Effector CD8-positive, alpha-beta T cell (primary cell): ENCODE measurements around the gene KAZN.

Source experiments
- DNase-seq: peaks from one replicate; lab custom pipeline; 2025; lab: John Stamatoyannopoulos, UW

Gene KAZN

DNA sequence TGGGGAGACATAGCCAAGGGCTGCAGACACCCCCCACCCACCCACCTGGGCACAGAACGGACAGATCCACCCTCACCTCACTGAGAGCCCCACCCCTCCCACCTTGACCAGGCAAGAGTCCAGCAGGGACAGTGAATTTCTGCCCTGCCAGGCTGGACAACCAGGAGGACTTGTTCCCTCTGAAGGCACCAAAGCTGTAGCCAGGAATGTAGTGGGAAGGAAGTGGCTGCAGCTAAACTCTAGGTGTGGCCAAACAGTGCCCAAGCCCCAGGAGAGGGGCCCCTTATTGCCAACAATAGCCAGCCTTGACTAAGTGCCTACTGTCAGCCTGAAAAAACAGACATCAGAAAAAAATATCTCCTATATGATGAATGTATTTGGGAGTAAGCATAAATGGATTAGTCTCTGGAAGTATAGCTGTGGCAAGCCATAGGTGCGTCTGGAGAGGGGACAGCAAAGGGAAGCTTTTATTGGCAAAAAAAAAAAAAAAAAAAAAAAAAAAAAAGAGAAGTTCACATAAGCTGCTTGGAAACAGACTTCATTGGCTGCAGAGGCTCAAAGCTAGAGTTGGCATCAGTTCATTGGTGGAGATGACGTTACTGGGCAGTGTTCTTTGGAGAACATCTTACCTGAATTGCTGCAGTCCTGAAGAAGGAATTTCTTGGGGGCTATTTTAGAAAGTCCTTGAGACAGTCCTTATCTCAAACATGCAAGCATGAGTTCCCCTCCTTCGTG lies 490.9 kb downstream of the KAZN start:
- no peak for DNase-seq

DNA sequence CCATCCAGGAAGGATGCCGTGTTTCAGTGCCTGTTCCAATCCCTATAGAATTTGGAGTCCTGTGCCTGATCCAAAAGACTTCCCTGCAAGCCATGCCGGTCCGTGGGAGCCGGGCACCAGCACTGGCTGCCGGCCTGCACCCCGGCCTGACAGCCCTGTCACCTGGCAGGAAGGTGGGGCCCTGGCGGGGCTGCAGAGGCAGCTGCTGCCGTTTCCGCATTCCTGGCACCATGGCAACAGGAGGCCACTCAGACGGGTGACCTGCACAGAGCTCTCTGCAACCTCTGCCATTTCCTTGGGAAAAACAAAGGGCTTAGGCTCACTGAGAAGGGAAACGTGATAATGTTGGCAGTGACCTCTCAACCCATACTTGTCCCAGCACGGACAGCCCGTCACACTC lies 491.9 kb downstream of the KAZN start:
- no peak for DNase-seq

DNA sequence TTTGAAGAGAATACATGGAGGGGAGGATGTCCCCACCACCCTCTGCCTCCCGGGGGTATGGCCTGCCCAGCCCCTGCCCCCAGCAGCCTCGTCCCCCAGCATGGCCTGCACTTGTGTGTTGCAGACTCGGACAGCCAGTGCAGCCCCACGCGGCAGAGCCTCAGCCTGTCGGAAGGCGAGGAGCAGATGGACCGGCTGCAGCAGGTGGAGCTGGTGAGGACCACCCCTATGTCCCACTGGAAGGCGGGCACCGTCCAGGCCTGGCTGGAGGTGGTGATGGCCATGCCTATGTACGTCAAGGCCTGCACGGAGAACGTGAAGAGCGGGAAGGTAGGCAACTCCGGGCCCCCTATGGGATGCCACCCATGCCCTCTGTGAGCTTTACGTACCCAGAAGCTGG lies 495.6 kb downstream of the KAZN start:
- DNase-seq = no peak

DNA sequence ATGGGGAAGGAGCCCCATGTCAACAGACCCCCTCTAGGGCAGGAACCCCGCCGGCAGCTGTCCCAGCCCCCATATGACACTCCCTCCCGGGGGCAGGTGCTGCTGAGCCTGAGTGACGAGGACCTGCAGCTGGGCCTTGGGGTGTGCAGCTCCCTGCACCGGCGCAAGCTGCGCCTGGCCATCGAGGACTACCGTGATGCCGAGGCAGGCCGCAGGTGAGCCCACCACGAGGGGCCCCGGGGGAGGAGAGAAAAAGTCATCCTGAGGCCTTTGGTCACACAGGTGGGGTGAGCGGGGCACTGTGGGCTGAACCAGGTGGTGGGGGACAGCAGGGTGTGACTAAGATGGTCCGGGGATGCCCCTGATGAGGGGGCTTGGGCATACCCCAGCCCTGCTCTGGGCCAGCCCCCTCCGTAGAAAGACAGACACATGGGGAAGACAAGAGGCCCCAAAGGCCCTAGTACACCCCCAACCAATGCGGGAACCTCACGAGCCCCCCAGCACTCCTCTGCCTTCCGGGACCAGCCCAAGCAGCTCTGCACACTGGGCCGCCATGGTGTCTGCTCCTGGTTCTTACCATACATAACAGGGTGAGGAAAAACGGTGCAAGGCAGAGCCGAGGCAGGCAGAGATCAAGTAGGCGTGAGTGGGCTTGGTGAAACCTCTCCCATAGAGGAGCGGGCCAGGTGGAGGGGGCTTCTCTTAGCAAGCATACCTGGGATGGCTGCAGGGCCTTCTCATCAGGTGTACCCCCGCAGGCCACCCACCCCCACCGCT lies 496.4 kb downstream of the KAZN start:
- no peak for DNase-seq

DNA sequence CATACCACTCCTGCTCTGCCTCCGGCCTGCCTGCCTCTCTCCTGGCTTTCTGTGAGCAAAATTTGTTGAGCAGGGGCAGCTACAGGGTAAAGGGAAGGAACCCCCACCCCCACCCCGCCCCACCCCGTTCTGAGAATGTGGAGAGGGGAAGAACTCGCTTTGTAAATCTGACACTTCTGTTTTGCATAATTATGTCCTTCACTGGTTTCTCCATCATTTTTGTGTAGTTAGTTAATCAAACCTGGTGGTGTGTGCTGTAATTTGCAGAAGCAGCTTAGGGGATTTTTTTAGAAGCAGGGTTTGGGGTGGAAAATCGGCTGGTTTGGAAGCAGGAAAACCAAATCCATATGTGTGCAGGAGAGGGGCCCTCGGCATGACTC lies 497.0 kb downstream of the KAZN start:
- no peak for DNase-seq

DNA sequence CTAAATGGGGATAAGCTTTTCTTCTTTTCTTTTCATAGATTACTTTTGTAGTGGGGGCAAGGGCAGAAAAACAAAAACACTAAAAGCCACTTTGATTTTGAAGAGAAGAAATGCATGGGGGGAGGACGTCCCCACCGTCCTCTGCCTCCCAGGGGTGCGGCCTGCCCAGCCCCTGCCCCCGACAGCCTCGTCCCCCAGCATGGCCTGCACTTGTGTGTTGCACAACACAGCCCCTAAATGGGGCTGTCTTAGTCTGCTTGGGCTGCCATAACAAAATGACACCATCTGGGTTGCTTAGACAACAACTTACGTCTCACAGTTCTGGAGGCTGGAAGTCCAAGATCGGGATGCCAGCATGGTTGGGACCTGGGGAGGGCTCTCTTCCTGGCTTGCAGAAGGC lies 497.8 kb downstream of the KAZN start:
- no peak for DNase-seq

DNA sequence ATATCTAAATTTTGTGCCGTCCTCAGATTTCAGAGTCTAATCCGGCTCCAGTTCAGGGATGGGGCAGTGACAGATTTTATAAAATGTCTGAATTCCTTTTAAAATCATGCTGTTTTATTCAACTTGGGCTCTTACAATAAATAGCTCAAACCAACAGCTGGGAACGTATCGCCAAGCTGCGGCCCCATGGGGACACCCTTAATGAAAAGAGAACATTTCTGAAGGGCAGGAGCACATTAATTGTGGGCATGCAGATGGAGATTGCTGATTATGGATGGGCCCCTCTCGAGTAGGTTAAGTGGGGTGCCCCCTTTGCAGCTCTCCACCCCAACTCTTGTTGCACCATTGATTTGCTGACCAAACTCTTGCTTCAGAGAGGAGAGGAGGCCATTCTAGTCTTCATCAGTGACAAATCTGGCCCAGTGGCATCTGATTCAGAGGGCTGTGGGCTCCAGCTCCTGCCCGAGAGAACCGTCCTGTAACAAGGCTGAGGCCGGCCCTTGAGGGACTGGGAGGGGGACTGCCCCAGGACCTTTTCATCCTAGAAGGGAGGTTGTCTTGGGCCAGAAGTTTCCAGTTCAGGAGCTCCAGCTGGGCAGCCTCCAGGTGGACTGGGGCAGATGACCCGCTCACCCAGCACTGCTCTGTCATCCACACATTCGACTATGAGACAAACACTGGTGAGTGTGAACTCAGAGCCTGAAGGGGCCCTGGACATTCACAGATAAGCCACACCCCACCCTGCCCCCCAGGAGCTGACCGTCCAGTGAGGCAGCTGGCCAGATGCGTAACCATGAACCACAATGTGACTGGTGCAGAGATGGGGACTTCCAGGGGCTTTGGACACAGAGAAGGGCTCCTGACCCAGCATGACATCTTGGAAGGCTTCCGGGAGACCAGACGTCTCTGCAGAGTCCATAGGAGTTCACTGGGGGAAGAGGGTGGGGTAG lies 500.0 kb downstream of the KAZN start:
- no peak for DNase-seq

DNA sequence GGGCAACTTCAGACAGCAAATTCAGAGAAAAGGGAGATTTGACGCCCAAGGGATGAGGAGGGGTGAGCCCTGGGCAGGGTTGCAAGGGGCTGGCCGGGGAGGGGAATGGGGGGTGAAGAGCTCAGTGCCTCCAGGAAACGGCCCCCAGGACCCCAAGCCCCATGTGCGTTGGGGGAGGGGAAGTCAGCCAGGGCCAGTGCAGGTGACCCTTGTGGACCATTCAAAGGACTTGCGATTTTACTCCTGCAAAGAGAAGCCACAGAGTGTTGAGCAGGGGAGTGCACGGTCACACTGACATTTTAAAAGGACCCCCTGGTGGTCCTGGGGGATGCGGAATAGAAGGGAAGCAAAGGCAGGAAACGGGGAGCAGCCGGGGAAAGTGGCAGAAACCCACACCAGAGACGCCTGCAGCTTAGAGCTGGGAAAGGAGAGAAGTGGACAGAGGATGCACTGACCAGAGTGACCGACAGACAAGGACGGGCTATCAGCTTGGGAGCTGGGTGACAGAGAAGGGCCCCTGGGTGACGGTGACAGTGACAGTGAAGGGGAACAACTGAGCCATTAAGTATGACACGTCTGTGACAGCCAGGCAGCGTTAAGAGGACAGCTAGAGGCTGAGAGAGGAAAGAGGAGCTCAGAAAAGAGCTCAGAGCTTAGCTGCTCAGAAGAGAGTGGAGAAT lies 501.1 kb downstream of the KAZN start:
- DNase-seq = no peak

DNA sequence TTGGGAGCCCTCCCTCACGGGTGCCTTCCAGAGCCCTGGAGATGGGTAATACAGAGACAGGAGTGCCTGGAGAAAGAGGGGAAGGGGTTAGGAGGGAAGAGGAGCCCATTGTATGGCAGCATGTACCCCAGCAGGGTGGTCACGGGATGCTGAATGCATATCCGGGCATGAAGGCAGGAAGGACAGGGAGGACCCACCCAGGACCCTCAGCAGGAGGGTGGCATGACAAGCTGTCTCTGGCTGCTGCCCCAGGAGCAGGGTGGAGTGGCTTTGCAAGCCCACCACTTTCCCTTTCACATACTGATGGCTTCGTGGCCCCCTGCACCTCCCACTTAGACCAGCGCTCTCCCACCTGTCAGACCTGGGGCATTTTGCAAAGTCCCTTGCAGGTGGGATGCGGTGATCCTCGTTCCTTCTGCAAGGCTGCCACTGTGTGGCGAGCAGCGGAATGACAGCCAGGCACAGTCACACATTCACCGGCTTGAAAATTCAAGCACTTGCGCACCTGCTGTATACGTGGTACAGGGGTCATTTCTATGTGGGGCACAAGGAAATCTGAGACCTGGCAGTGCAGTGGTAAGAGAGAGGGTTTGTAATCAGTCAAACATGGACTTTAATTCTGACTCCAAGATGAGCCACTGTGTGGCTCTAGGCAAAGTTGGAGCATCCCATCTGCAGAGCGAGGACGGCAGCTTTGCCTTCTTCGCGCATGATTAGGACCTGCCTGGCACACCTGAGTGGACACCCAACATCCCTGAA lies 501.8 kb downstream of the KAZN start:
- DNase-seq = no peak

DNA sequence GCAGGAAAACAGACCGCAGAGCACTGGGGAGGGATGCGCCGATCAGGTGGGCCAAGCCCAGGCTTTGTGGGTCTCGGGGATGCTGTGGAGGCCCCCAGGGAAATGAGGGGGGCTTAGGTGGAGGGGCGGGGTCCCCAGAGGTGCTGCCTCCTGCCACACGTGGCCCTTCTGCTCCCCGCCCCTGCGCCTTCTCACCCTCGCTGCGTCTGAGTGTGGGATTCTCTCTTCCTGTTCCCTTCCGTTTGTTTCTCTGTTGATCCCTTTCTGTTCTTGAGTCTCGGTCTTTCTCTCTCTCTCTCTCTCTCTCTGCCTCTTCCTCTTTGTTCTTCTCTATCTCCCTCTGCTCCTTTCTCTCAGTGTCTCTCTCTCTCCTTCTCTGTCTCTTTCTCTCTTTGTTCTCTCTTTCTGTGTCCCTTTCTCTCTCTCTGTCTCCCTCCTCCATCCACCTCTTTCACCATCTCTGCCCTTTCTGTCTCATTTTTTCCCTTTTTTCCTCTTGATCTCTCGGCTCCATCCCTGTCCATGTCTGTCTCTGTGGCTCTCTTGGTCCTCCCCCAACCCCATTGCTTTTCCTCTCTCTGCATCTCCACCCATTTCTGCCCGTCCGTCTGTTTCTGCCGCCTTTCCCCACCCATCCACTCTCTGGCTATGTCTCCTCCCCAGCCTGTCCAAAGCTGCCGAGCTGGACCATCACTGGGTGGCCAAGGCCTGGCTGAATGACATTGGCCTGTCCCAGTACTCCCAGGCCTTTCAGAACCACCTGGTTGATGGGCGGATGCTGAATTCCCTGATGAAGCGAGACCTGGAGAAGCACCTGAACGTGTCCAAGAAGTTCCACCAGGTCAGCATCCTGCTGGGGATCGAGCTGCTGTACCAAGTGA lies 502.6 kb downstream of the KAZN start:
- DNase-seq = no peak

DNA sequence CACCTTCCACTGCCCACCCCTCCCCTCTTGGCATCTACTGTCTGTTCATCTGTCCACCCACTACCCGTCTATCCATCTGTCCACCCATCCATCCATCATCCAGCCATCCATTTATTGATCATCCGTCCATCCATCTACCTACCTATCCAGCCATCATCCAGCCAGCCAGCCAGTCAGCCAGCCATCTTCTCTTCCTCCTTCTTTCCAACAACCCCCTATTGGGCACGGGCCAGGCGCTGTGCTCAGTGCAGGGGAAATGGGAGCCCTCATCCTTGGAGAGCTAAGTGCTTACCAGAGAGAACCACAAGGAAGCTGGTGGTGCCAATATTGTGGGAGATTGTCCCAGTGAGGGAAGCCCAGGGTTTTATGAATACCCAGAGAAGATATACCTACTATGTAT lies 503.3 kb downstream of the KAZN start:
- no peak for DNase-seq

DNA sequence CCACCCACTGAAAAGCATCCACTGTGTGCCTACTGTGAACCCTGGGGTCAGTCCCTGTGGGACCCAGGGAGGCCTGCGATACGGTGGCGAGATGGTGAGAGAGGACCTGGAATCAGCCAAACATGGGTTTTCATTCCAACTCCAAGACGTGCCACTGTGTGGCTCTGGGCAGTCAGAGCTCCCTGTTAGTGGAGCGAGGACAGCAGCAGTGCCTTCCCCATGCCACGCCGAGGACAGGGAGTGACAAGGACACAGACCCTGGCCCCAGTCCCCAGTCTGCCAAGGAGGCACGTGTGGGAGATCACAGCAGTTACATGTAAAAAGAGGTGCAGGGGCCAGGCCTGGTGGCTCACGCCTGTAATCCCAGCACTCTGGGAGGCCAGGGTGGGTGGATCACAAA lies 504.2 kb downstream of the KAZN start:
- no peak for DNase-seq

DNA sequence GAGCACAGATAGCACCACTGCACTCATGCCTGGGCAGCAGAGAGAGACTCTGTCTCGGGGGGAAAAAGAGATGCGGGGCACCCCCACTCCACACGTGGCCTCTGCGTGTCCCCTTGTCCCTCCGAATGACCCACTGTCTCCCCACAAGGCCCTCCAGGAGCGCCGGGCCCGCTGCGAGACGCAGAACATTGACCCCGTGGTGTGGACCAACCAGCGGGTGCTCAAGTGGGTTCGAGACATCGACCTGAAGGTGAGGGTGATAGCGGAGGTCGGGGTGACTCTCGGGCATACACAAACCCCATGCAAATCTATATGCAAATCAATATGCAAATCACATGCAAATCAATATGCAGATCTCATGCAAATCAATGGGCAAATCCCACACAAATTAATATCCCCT lies 504.7 kb downstream of the KAZN start:
- no peak for DNase-seq

DNA sequence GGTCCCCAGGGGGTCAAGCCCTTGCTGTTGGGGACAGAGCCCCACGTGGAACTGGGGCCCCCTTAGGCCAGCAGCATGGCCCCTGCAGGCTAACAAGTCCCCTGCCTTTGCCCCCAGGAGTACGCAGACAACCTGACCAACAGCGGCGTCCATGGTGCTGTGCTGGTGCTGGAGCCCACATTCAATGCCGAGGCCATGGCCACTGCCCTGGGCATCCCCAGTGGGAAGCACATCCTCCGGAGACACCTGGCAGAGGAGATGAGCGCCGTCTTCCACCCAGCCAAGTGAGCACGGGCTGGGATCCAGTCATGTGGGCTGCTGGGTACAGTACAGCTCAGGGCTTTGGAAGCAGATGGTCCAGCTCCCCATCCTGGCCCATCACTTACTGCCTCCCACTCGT lies 505.4 kb downstream of the KAZN start:
- DNase-seq = no peak

DNA sequence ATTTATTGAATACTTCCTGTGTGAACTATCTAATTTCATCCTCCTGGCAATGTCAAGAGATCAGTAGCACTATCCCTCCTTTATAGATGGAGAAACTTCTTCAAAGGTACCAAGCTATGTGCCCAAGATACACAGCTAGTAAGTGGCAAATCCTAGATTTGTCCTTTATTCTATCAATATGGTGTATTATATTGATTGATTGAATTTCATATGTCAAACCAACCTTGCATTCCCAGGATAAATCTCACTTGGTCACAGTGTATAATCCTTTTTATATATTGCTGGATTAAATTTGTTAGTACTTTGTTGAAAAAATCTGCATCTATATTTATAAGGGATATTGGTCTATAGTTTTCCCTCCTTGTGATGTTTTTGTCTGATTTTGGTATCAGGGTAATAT lies 506.3 kb downstream of the KAZN start:
- no peak for DNase-seq

DNA sequence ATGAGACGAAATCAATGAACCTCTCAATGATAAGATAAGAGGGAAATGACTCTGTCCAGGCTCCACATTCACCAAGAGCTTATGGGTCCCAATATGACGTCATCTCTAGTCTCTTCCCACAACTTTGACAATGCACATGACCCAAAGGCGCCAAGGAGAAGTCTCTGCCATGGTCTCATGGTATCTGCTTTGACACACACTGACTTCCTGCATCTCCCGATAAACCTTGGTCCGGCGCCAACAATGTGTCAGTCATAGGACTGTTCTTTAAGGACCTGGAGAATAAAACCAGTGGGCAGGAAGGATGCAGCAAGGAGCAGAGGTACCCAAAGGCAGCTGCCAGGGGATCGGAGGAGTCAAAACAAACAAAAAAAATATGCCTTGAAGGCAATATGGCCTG lies 508.1 kb downstream of the KAZN start:
- DNase-seq = no peak

DNA sequence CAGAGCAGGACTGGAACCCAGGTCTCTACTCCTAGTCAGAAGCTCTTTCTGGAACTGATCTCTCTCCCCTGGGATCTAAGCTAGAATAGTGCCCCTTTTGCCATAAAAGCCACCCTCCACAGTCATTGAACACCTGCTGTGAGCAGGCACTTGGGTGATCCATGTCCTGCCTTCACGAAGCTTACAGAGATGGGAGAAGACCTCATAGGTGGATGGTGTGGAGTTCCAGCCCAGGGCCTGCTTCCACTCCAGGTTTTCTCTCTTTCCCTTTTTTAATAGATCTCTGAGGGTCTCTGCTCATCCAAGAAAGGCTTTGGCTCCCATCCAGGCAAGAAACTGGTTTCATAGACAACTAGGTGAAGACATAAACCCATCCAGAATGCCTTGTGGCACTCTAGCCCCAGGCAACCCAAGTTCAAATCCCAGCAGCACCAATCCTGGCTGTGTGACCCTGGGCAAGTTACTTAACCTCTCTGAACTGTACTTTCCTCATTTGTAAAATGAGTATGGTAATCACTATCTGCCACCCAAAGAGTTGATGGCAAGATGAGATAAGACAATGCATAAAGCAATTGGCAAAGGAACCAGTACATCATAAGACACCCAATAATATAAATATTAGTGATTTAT lies 508.7 kb downstream of the KAZN start:
- DNase-seq = no peak

DNA sequence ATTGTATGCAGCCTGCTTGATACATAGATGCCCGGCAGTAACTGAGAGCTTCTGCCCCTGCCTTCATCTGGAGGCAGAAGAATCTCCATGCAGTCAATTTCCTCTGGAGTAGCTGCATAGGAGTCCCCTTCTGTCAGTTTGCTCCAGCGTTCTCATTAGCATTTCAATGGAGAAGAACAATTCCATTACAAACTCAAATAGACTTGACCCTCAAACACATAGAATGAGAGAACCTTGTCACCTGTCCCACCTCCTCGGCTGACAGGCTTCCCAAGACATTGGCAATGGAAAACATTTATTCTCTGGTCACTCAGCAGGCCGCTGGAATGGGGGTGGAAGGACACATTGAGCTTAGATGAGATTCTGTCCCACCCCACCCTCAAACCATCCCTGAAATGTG lies 509.4 kb downstream of the KAZN start:
- DNase-seq = no peak

DNA sequence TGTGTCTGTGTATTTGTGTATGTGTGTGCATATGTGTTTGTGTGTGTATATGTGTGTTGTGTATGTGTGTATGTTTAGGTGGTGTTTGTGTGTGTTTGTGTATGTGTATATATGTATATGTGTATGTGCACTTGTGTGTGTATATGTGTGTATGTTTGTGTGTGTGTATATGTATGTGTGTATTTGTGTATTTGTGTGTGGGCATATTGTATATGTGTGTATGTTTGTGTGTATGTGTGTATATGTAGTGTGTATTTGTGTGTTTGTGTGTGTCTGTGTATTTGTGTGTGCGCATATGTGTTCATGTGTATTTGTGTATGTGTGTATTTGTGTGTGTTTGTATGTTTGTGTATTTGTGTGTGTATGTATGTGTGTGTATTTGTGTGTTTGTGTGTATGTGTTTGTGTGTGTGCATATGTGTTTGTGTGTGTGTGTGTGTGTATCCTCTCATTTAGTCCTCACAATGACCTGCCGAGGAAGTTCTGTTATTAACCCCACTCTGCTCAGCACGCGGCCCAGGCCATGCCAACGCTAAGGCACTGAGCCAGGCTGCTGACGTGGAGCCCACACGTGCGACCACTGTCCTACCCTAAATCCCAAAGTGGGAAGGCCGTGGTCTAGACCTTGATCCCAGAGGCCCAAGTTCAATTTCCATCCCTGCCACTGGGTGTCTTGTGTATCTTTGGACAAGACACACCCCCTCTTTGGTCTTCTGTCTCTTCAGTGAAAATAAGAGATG lies 511.8 kb downstream of the KAZN start:
- DNase-seq = no peak
